Measurements from ENCODE around the gene HDAC4.

DNA sequence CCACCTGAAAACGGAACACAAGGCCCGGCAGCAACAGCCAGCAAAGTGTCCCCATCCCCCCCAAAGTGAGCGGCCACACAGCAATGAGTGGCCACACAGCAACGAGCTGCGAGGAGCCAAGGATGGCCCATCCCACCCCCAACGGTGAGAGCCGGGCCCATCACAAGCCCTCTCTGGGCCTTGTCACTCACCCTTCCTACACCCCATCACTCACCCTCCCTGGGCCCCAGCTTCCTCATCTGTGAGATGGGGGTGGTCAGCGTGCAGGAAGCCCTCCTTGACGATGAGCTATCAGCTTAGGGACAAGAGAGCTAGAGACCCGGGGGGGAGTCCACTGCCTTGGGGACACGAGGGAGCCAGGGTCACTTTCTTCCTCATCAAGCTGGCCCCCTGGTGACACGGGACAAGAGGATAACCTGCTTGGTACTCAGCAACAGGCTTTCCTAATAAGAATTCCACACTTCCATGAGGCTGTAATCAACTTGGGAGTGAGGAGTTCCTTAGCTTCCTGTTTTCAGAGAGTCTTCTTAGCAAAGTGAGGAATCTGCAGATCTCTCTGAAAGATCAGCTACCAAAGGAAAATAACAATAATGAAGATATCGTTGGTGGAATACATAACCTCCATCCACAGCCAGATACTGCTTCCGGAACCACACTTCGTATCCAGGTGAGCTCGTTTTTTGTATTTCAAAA is 92.8 kb downstream of the HDAC4 start:
- TF ChIP-seq KAT7 (CRISPR knock-in tag; IDR thresholded peaks at IDR 0.05; ENCODE audit: borderline replicate concordance) (no peak), SMAD4 (CRISPR knock-in tag; IDR thresholded peaks at IDR 0.05) (no peak)

All from WTC11 (cell line).